Fibroblast of skin of abdomen (primary cell): ENCODE data around the gene NTPCR.
"Not testable (repeated sequence)": the region's sequence is repeated elsewhere in the genome, so short reads cannot be mapped to it uniquely, and the experiment has no call there.

Experiments used
- DNase-seq: peaks from one replicate; pipeline ENCODE4 v3.0.0-alpha.2; 2013

Gene NTPCR

GRCh38 chr1:232984577-232985425, 34.4 kb downstream of the NTPCR start:
- DNase-seq: no peak

- no peak for DNase-seq
These were observed 35.6 kb downstream of the NTPCR start for GRCh38 chr1:232985882-232986526.

- DNase-seq: no peak
These were observed 36.1 kb downstream of the NTPCR start for GRCh38 chr1:232986527-232986922.

- no peak for DNase-seq
These were observed 36.8 kb downstream of the NTPCR start for GRCh38 chr1:232987046-232987773.

GRCh38 chr1:232987774-232988140, 37.3 kb downstream of the NTPCR start:
- DNase-seq: no peak

- DNase-seq: peak; percentile 56
These were observed 38.2 kb downstream of the NTPCR start for GRCh38 chr1:232988572-232989040.

- no peak for DNase-seq
These were observed 40.0 kb downstream of the NTPCR start for GRCh38 chr1:232990176-232991128.

GRCh38 chr1:232991238-232991637, 40.8 kb downstream of the NTPCR start:
- no peak for DNase-seq

GRCh38 chr1:232992227-232992626, 41.8 kb downstream of the NTPCR start:
- no peak for DNase-seq

GRCh38 chr1:232993555-232993954, 43.1 kb downstream of the NTPCR start:
- no peak for DNase-seq

- no peak for DNase-seq
These were observed 44.8 kb downstream of the NTPCR start for GRCh38 chr1:232995189-232995588.

GRCh38 chr1:232996143-232996542, 45.7 kb downstream of the NTPCR start:
- DNase-seq: no peak

- DNase-seq: no peak
These were observed 47.7 kb downstream of the NTPCR start for GRCh38 chr1:232998138-232998537.

- DNase-seq: no peak
These were observed 48.2 kb downstream of the NTPCR start for GRCh38 chr1:232998646-232999045.

- no peak for DNase-seq
These were observed 49.7 kb downstream of the NTPCR start for GRCh38 chr1:232999956-233000625.

- DNase-seq: not testable (repeated sequence)
These were observed 53.2 kb downstream of the NTPCR start for GRCh38 chr1:233003638-233004037.

- no peak for DNase-seq
These were observed 54.0 kb downstream of the NTPCR start for GRCh38 chr1:233004451-233004850.

GRCh38 chr1:233005156-233005555, 54.7 kb downstream of the NTPCR start:
- no peak for DNase-seq

GRCh38 chr1:233005703-233006102, 55.3 kb downstream of the NTPCR start:
- DNase-seq: peak; percentile 23

- no peak for DNase-seq
These were observed 55.7 kb downstream of the NTPCR start for GRCh38 chr1:233006108-233006507.

- no peak for DNase-seq
These were observed 56.1 kb downstream of the NTPCR start for GRCh38 chr1:233006541-233006973.
